HG03432 (cell line): Measurements from ENCODE around the gene C1orf94.

Experiments
- ATAC-seq: cut with Tn5 transposase; IDR thresholded peaks from one replicate; pipeline ENCODE4 v1.9.1; 2021; ENCODE audit warnings: mild to moderate bottlenecking, moderate library complexity; ENCODE audit not compliant: unreplicated experiment

Gene C1orf94

GRCh38 chr1:34250342-34250741 is 73.6 kb downstream of the C1orf94 start:
- no peak for ATAC-seq

GRCh38 chr1:34262023-34262853 is 85.5 kb downstream of the C1orf94 start:
- ATAC-seq, result no peak

- ATAC-seq, result no peak
Measured at GRCh38 chr1:34262921-34263320, 86.2 kb downstream of the C1orf94 start.

GRCh38 chr1:34263406-34263805 is 86.7 kb downstream of the C1orf94 start:
- ATAC-seq, result no peak

DNA sequence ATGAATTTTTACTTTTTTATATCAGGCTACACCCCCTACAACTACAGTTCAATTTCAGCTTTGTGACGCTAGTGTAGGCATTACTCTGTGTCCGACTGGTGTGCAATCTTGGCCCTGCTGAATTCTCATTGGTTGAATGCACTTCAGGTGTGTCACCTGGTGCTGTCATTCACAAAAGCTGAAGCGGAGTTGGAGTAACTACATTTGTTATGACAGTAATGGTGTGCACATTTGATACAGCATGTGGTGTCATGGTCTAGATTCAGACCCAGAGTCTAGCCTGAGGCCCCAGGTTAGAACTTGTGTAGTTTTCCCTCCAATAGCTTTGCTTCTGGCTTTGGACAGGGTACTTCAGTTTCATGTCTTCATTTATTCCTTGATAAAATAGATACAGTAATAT is 88.7 kb downstream of the C1orf94 start:
- ATAC-seq, result no peak

GRCh38 chr1:34266127-34266951 is 89.6 kb downstream of the C1orf94 start:
- ATAC-seq, result no peak

GRCh38 chr1:34267326-34267725 is 90.6 kb downstream of the C1orf94 start:
- ATAC-seq, result no peak

DNA sequence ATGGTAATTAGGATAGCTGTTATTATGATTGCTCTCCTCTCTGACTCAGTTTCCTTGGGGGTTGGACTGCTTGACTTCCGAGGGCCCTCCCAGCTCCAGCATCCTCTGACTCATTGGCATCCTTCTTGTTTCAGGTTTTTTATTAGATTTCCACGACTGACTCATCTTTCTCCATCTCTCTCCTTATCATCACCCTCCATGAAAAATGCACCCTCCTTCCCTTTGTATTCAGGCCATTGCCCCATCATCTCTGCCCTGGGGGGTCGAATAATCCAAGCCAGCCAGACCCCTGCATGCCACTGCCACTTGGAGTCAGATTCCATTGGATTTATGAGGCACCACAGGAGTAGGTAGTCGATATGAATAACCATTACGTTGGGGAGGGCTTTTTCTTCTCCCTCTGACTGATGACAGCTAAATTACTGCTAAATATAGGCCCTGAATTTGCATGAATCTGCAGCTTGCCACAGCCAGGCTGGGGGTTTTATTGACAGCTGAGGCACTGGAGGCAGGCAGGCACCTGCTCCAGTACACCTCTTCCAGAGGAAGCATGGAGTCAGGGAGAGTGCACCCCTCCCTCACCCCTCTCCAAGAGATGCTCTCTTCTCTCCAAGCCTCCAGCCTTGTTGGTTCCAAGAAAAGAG is 91.7 kb downstream of the C1orf94 start:
- no peak for ATAC-seq
